Measurements from ENCODE around the gene HIKESHI.

Gene HIKESHI

DNA sequence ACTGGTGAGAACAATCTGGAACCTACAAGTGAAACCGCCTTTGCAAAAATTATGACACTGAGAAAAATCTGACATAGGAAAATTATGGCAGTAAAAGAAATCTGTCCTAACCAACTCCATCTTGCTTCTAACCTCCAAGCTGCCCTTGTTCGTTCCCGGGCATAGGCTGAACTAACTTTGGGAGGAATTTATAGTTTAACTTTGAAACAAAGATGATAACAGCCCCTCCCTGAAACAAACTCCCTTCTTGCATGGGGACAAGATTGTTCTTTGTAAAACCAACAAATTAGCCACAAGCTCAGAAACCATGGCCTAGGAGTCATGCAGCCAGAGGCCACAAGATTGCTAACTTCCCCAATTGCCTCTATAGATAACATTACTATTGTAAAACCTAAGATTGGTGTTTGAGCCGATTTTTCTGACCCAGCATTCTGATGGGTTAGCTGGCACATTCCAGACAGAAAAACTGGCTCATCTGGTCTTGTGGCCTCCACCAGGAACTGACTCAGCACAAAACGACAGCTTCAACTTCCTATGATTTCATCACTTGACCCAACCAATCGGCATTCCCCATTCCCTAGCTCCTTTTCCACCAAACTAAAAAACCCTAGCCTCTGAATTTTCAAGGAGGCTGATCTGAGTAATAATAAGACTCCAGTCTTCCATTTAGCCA lies 69.0 kb downstream of the HIKESHI start:
- Histone ChIP-seq H3K4me3 (ENCODE audit: low read depth, low read length, poor library complexity, severe bottlenecking) (no peak overlapping the region), H3K4me2 (ENCODE audit: low read length) (no peak overlapping the region), H3F3A (ENCODE audit: insufficient read depth, low read length) (no peaks in the 10 kb centered on the region), H3K9me3 (ENCODE audit: low read length) (no peaks in the 10 kb centered on the region), H3K4me1 (ENCODE audit: insufficient read depth, low read length, severe bottlenecking) (no peaks in the 10 kb centered on the region), H3K36me3 (ENCODE audit: insufficient read depth, low read length) (no peaks in the 10 kb centered on the region), H3K79me2 (ENCODE audit: insufficient read depth, low read length) (no peaks in the 10 kb centered on the region), H3K9me2 (ENCODE audit: low read depth, low read length) (no peaks in the 10 kb centered on the region), H2AFZ (ENCODE audit: low read length) (no peak overlapping the region), H3K9ac (ENCODE audit: low read length) (no peak overlapping the region), H4K20me1 (ENCODE audit: insufficient read depth, low read length) (no peaks in the 10 kb centered on the region), H3K27me3 (ENCODE audit: insufficient read depth, low read length) (no peaks in the 10 kb centered on the region), H3K27ac (ENCODE audit: low read depth, low read length, poor library complexity, severe bottlenecking) (no peak overlapping the region)
- TF ChIP-seq CTCF (IDR thresholded peaks at IDR 0.05; ENCODE audit: low read length): no peak
- no peak for TF ChIP-seq EZH2 (IDR thresholded peaks at IDR 0.05; ENCODE audit: borderline replicate concordance, low read length)

DNA sequence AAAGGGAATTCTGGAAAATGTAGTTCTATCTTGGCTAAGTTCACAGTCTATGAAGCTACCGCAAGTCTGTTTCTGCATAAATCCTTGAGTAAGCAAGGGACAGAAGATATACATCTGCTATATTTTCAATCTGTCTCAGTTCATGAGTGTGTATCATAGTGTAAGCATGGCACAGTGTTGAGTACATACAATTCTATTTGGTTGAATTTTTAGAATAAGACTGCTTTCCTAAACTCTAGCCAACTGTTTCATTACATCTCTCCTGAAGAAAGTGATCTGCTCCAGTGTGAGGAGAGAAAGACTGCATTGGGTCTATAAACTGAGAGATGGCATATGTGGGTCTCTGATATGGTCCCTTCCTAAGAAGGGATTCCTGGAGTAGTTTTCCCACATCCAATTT lies 70.0 kb downstream of the HIKESHI start:
- Histone ChIP-seq H2AFZ (ENCODE audit: low read length) (no peak overlapping the region), H3K9ac (ENCODE audit: low read length) (no peak overlapping the region), H3K4me2 (ENCODE audit: low read length) (no peak overlapping the region), H3K79me2 (ENCODE audit: insufficient read depth, low read length) (no peaks in the 10 kb centered on the region), H4K20me1 (ENCODE audit: insufficient read depth, low read length) (no peaks in the 10 kb centered on the region), H3K4me3 (ENCODE audit: low read depth, low read length, poor library complexity, severe bottlenecking) (no peak overlapping the region), H3K9me3 (ENCODE audit: low read length) (no peaks in the 10 kb centered on the region), H3K36me3 (ENCODE audit: insufficient read depth, low read length) (no peaks in the 10 kb centered on the region), H3K4me1 (ENCODE audit: insufficient read depth, low read length, severe bottlenecking) (no peaks in the 10 kb centered on the region), H3K9me2 (ENCODE audit: low read depth, low read length) (no peaks in the 10 kb centered on the region), H3K27ac (ENCODE audit: low read depth, low read length, poor library complexity, severe bottlenecking) (no peak overlapping the region), H3F3A (ENCODE audit: insufficient read depth, low read length) (no peaks in the 10 kb centered on the region), H3K27me3 (ENCODE audit: insufficient read depth, low read length) (no peaks in the 10 kb centered on the region)
- TF ChIP-seq EZH2 (IDR thresholded peaks at IDR 0.05; ENCODE audit: borderline replicate concordance, low read length) (no peak), CTCF (IDR thresholded peaks at IDR 0.05; ENCODE audit: low read length) (no peak)

- Histone ChIP-seq H3K4me2 (ENCODE audit: low read length) (no peak overlapping the region), H3K79me2 (ENCODE audit: insufficient read depth, low read length) (no peaks in the 10 kb centered on the region), H4K20me1 (ENCODE audit: insufficient read depth, low read length) (no peaks in the 10 kb centered on the region), H3K36me3 (ENCODE audit: insufficient read depth, low read length) (no peaks in the 10 kb centered on the region), H3K27me3 (ENCODE audit: insufficient read depth, low read length) (no peaks in the 10 kb centered on the region), H3F3A (ENCODE audit: insufficient read depth, low read length) (no peaks in the 10 kb centered on the region), H3K9me3 (ENCODE audit: low read length) (no peaks in the 10 kb centered on the region), H3K4me1 (ENCODE audit: insufficient read depth, low read length, severe bottlenecking) (no peaks in the 10 kb centered on the region), H3K9ac (ENCODE audit: low read length) (no peak overlapping the region), H3K9me2 (ENCODE audit: low read depth, low read length) (no peaks in the 10 kb centered on the region), H3K4me3 (ENCODE audit: low read depth, low read length, poor library complexity, severe bottlenecking) (no peak overlapping the region), H2AFZ (ENCODE audit: low read length) (no peak overlapping the region), H3K27ac (ENCODE audit: low read depth, low read length, poor library complexity, severe bottlenecking) (no peak overlapping the region)
- TF ChIP-seq CTCF (IDR thresholded peaks at IDR 0.05; ENCODE audit: low read length): no peak
- TF ChIP-seq EZH2 (IDR thresholded peaks at IDR 0.05; ENCODE audit: borderline replicate concordance, low read length): no peak
Observed at GRCh38 chr11:86372586-86372985, 70.5 kb downstream of the HIKESHI start.
